HL-60 (cell line): ENCODE results near the gene EMC9.

Source experiments
- DNase-seq, 2 experiments: peaks; one replicate each; pipeline ENCODE4 v3.0.0-alpha.2; 2010 to 2020; ENCODE audit warnings: low read depth in 1 of 2, low spot score in 1 of 2
- H3K27ac ChIP-seq: fragments of 250-450 bp; sonication (Bioruptor Pico); replicated peaks from 2 replicates; pipeline ENCODE4 v1.5.1; 2020; ENCODE audit warnings: mild to moderate bottlenecking, moderate library complexity
- H3K27me3 ChIP-seq: fragments of 250-450 bp; sonication (Bioruptor Pico); 2 replicates; pipeline ENCODE4 v1.5.1; 2021; ENCODE audit warnings: mild to moderate bottlenecking, moderate library complexity; ENCODE audit not compliant: insufficient read depth, poor library complexity, severe bottlenecking
- H3K4me3 ChIP-seq: replicated peaks from 2 replicates; pipeline ENCODE4 v1.5.1; 2011; ENCODE audit warnings: mild to moderate bottlenecking, control low read depth, low read length; ENCODE audit not compliant: insufficient read depth
- CTCF ChIP-seq: IDR thresholded peaks from one replicate; pipeline ENCODE4 v1.5.1; 2011; ENCODE audit warnings: low read length, control low read depth, inconsistent platforms; ENCODE audit not compliant: insufficient read depth
- GABPA ChIP-seq: IDR thresholded peaks from 2 replicates; pipeline ENCODE4 v1.6.1; 2012; ENCODE audit warnings: low read depth
- POLR2AphosphoS5 ChIP-seq: IDR thresholded peaks from 2 replicates; pipeline ENCODE4 v1.6.1; 2012; ENCODE audit warnings: low read depth
- REST ChIP-seq: IDR thresholded peaks from 2 replicates; pipeline ENCODE4 v1.6.1; 2012; ENCODE audit warnings: low read depth; ENCODE audit not compliant: insufficient replicate concordance
- SPI1 ChIP-seq: IDR thresholded peaks from 2 replicates; pipeline ENCODE4 v1.6.1; 2012; ENCODE audit warnings: low read depth, mild to moderate bottlenecking, borderline replicate concordance

Gene EMC9

GRCh38 chr14:24177891-24178290 is 36.5 kb upstream of the EMC9 start:
- Histone ChIP-seq H3K27me3 (no peaks in the 10 kb centered on the region), H3K27ac (no peak overlapping the region), H3K4me3 (no peak overlapping the region)
- DNase-seq: no peak
- TF ChIP-seq CTCF: no peak
- TF ChIP-seq GABPA: no peak
- TF ChIP-seq POLR2AphosphoS5: no peak
- TF ChIP-seq SPI1: no peak
- no peak for TF ChIP-seq REST

- TF ChIP-seq SPI1: no peak
- TF ChIP-seq GABPA: no peak
- no peak; the same call in 1 of the 2 replicates for TF ChIP-seq POLR2AphosphoS5
- no peak for TF ChIP-seq REST
- TF ChIP-seq CTCF: no peak
- H3K27me3 ChIP-seq: no peaks in the 10 kb centered on the region
- DNase-seq: no peak
- no peak overlapping the region for H3K4me3 ChIP-seq
- no peak overlapping the region for H3K27ac ChIP-seq
These were observed 35.8 kb upstream of the EMC9 start for GRCh38 chr14:24177041-24177825.

- no peak for DNase-seq
- Histone ChIP-seq H3K4me3 (no peak overlapping the region), H3K27ac (no peak overlapping the region), H3K27me3 (no peaks in the 10 kb centered on the region)
- no peak for TF ChIP-seq CTCF
- TF ChIP-seq GABPA: no peak
- no peak for TF ChIP-seq REST
- no peak for TF ChIP-seq POLR2AphosphoS5
- no peak for TF ChIP-seq SPI1
These were observed 35.2 kb upstream of the EMC9 start for GRCh38 chr14:24176599-24176998.
